GM19328 (cell line): ENCODE measurements around the gene FGFBP1.

Experiments used
- ATAC-seq: cut with Tn5 transposase; IDR thresholded peaks from one replicate; pipeline ENCODE4 v1.9.1; 2021; ENCODE audit warnings: mild to moderate bottlenecking, moderate library complexity; ENCODE audit not compliant: unreplicated experiment

Gene FGFBP1

DNA sequence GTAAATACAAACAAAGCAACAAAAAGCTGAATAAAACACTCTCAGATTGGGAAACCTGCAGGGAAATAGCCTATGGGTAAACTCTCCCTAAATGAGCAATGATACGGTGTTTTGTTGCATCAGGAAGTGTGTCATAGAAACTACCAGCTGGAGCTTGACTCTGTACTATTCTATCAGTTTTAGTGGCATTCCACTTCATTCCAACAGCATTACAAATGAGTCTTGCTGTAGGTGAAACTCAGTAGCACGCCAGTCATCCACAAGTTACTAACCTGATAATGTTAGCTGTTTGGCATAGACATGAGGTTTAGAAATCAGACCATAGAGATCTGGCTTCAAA lies 24.9 kb downstream of the FGFBP1 start:
- no peak for ATAC-seq

DNA sequence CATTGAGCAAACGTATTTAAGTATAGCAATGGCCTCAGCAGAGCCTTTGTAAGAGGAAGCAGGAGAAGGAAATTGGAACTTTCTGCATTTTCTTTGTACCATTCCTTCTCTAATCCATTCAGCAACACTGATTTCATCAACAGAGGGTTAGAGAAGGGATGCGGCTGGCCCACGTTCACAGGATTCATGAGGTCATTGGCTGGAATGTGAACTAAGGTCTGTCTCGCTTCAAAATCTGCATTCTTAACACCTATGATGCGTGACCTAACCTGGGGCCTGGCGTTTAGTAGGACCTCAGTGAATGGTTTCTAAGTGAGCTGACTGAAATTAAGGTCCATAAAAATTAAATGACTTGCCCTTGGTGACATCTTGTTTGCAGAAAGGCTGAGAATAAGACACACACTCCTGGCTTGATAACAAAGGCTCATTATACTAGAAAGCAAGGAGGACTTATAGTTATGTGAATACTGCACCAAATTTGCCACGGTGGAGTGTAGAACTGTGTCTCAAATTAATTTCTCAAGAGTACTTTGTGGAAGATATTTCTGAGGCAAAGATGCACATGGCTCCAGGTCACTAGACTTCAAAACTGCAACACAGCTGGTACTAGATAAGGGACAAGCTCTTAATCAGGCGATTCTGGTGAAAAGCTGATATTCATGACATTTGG lies 25.4 kb downstream of the FGFBP1 start:
- no peak for ATAC-seq

DNA sequence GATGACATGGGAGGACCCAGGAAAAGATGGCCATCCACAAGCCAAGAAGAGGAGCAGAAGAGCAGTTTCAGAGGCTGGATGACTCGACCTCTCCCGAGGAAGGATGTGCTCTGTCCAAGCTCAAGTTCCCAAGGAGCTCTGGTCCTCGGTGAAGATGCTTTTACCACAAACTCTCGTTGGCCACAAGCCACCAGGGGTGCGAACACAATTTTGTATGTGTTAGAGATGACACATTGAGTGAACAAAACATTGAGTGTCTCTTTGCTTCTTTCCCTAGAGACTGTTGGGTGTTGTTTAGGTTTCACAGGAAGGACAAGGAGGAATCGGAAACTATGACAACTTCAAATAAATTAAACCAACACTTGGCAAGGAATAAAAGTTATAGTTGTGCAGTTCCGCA lies 26.3 kb downstream of the FGFBP1 start:
- ATAC-seq: no peak

DNA sequence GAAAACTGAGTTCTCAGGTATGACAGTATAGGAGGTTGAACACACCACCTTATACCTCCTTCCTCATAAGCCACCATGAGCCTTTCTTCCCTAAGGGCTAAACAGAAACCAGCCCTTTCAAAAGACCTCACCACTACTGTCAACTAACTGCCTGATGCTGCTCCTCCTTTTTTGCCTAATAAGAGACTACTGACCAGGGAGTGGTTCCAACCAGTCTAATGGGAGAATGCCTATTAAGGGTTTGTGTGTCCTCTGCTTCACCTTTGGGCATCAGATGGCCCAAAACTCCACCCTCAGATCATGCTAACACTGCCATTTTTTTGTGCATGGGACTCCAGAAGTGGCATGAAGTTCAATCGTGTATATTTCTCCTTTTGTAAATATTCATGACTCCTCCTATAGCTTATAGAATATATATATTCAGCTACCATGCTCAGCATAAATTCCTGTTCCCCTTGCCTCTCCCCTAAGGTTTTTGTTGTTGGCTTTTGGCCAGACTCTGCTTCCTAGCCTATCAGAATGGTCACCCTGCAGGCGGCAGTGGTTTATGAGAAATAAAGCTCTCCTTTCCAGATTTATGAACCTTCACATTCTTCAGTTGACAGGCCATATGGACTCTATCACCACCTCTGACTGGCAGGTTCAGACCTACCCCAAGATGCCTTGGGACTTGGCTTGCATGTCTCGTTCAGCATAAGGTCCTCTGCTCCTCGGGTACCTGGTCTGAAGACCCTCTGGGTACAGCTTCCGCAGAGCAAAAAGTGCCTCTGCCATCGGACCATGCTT lies 28.2 kb downstream of the FGFBP1 start:
- ATAC-seq: no peak

DNA sequence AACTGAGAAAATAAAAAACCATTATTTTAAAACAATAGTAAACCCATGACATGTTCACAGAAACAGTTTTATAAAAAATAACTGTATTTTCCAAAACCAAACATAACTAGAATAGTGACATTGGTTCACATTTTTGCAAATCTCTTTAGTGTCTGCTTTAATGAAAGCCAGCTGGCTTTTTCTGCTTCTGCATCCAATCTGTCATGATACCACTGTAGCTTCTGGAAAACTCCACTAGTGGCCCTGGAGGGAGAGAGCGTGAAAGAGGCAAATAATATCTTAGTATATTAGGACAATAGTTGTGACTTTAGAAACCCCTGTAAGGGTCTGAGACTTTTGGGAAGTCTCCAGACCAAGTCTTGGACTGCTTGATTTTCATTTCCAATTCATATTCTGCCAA lies 31.1 kb downstream of the FGFBP1 start:
- ATAC-seq: no peak

DNA sequence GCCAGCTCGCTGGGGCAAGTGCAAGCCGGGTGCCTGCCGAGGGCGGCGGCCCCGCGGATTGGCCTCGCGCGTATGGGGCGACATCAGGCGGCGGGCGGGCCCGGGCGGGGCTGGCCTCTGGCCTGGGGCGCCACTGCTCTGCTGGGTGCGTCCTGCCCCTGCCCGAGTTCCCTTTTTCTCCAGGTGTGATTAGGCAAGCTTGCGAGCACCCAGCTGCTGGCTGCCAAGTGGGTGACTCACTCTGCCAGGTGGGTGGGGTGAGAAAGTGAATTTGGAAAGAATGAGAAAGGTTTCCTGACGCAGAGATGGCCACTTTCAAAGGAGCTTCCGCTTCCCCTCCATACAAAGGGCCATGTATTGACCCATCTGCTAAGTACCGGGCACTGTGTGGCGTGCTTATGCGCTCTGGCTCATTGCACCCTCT lies 32.5 kb downstream of the FGFBP1 start:
- ATAC-seq: no peak

DNA sequence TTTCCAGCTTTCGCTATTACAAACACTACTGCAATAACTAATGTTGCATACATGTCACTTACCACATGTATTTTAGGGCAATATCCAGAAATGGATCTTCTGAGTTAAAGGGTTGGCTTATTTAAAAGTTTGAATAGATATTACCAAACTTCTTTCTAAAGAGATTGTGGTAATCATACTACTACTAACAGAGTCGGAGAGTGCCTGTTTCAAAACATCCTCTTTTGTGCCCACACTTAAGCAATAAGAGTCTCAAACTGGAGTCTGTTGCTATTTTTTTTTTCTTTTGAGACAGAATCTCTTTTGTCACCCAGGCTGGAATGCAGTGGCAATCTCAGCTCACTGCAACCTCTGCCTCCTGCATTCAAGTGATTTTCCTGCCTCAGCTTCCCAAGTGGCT lies 35.8 kb downstream of the FGFBP1 start:
- ATAC-seq: no peak

DNA sequence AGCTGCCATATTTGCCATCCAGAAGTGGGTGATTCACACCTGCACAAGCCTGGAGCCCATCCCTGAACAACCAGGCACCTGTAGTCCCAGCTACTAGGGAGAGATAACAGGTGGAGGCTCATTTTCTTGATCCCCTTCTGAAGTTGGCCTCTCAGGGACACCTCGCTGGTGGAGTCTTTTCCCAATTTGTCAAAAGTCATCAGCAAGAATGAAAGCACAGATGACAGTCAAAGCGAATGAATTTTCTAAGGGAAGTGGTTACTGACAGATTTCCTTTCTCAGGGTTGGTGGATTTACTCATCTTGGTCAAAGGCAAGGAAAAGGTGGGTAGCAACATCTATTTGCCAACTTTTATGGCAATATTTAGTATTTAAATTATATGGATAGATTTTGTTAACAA lies 36.5 kb downstream of the FGFBP1 start:
- no peak for ATAC-seq

DNA sequence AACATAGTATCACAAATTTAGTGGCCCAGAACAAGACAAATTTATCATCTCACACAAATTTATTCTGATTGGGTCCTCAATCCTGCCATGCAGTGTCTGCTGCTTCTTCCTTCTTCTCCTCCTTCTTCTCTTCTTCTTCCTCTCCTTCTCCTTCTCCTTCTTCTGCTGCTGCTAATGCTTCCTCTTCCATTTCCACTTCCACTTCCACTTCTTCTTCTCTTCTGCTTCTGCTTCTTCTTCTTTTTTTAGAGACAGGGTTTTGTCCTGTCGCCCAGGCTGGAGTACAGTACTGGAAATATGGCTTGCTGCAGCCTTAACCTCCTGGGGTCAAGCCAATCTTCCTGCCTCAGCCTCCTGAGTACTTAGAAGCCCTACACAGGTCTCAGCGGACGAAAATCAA lies 37.5 kb downstream of the FGFBP1 start:
- no peak for ATAC-seq

DNA sequence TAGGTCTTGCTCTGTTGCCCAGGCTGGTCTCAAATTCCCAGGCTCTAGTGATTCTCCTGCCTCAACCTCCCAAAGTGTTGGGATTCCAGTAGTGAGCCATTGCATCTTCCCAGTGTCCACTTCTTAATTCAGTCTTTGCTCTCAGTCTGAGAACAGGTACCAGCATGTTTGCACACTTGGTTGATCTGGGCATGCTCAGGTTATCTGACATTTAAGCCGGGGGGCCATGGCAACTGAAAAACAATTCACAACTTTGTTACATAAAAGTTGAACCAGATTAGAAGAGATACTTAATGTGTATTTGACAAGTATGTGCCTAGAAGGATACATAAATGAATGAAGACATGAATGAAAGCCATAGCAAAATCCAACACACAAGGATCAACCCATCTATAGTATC lies 39.0 kb downstream of the FGFBP1 start:
- no peak for ATAC-seq

DNA sequence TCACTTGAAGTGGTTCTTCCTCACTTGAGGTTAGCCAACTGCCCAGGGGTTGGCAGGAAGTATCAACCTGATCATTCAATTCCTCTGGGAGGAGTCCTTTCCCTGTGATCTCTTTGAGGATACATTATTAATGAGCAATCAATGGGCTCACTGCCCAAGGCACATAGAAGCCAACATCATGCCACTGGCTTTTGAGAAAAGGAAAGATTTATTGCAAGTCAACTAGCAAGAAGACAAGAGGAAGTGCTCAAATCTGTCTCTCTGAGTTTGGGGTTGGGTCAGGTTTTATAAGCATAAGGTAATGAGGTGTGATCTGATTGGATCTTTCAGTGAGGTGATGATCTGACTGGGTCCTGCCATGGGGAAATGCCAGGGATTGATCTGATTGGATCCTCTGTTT lies 39.6 kb downstream of the FGFBP1 start:
- ATAC-seq: no peak

DNA sequence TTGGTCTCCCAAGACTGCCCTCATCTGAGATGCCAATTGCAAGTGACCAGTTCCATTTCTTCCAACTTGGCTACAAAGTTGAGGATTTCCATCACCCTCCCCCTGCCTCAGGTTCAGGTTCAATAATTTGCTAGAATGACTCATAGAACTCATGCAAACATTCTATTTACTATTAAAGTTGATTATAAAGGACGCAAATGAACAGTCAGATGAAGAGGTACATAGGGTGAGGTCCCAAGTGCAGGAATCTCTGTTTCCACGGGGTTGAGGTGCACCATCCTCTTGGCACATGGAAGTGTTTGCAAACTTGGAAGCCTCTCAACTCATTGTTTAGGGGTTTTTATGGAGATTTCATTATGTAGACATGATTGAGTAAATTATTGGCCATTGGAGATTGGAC lies 41.0 kb downstream of the FGFBP1 start:
- ATAC-seq: no peak

DNA sequence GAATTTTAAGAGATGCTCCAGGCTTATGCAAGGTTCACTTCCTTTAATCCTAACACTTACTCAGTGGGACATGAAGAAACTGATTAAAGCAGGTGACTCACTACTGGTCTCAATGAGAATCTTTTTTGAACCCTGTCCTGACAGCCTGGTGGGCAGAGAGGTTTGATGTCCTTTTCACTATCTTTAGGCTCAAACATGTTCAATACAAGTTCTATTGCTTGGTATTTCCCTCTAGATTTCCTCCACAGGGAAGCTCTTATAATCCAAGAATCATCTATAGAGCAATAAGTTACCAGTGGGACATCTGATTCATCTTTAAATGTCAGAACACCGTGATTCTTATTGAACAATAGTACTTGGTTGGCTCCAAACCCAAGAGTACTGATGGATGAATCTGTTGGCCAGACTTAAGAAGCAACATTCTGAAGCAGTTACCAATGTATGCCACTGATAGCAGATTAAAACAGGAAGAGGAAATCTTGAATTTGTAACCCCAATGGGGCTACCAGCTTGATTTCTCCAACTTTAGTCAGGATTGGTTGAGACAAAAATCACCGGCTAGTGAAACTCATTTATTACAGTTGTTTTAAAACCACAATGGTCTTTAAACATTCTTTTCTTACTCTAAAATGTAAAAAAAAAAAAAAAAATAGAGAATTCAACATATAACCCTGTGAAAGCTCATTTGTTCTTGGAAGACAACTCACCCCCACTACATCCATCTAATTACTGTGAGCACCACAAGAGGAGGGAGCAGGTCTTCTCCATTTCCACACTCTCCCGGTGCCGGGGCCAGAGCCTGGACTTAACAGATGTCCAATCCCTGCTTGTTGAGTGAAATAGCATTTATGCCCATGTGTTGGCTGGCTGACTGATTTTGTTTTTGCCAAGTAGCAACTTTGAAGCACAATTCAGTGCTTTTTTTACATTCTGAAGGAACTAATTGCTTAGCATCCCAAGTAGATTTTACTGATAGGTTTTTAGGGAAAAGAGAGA lies 43.3 kb downstream of the FGFBP1 start:
- no peak for ATAC-seq

DNA sequence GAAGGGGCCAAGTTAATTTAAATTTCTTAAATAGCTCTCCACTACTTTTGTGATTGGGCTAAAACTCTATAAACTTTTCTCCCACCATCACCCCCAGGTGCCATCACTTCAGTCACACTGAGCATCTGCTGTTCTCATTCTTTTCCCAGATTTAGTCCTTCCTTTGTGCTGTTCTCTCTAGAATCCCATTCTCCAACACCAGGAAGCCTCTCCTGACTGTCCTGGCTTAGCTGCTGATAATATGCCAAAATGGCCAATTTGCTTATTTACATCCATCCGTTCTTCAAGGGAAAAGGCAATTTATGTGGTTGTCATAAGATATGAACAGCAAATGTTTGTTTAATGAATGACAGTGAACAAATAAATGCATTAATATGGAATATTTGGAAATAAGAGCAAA lies 44.1 kb downstream of the FGFBP1 start:
- no peak for ATAC-seq

DNA sequence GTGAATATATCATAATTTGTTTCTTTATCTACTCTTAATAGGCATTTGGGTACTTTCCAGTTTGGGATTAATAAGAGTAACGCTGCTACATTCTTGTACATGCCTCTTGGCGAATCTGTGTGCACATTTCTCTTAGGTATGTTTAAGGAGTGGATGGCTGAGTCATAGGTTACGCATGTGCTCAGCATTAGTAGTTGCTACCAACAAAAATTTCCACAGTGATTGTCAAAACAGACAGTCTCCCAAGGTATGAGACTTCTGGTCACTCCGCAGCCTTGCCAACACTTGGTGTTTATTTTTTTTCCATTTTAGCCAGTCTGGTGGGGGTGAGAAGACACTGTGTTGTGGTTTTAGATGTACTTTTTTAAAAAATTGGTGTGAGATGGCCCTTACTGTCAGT lies 44.6 kb downstream of the FGFBP1 start:
- no peak for ATAC-seq

DNA sequence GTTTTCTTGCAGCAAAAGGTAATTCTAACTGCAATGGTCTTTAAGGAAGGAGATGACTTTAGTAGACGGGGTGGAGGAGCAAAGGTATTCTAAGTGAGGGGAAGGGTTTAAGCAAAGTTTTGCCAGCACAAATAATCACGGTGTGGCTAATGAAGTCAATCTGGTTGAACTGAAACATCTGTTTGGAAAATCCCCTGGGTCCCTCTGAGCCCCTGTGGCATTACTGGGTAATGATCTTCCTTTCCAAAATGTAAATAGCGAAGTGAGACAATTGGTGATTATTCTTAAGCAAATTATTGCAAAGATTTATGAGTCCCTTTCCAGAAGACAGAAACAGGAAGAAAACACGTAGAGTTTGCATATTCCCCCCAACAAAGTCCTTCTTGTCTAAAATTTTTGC lies 47.2 kb downstream of the FGFBP1 start:
- ATAC-seq: no peak

DNA sequence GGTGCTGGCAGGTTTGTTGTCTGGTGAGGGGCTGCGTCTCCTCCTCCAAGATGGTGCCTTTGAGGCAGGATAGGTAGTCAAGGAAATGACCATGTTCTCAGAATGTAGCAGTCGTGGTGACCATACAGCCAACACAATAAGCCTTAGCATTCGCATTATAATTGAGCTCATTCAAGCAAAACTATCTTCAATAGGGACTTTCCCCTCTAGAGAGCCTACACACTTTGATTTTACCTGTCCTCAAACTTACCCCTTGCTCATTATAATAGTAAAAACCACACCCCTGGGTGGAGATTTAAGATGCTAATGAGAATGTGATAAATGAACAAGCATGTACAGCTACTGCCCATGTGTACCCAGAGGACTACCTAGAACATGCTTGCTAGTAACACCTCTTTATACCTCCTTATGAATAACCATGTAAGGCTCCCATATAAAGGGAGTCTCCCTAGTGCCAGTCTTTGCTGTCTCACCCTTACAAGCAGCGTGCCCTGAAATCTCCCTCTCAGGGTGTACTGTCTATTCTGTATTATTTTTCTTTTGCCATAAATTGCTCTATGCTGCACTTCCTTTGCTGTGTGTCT lies 48.2 kb downstream of the FGFBP1 start:
- no peak for ATAC-seq

DNA sequence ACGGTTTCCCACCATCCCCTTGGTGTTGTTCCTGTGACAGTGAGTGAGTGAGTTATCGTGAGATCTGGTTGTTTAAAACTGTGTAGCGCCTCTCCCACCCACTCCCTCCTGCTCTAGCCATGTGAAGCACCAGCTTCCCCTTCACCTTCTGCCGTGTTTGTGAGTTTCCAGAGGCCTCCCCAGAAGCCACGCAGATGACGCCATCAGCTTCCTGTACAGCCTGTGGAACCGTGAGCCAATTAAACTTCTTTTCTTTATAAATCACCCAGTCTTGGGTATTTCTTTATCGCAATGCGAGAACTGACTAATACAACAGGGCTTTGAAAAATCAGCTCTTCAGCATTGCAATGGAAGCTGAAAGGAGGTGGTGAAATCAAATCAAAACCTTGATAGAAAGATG lies 50.0 kb downstream of the FGFBP1 start:
- ATAC-seq: no peak
